AG04449 (cell line): ENCODE data around the gene TWNK.

ENCODE experiments used
- CTCF ChIA-PET: fragments of 350-600 bp; formaldehyde crosslinking; extraction: SDS; loops from one replicate; lab custom pipeline; 2021; ENCODE audit warnings: antibody characterized with exemption; lab: Yijun Ruan, JAX
- POLR2A ChIA-PET: fragments of 400-600, 350-600 bp; formaldehyde crosslinking; extraction: SDS; loops from one replicate; lab custom pipeline; 2020; ENCODE audit warnings: antibody characterized with exemption, inconsistent platforms; lab: Yijun Ruan, JAX
- DNase-seq: peaks from one replicate; pipeline ENCODE4 v3.0.0-alpha.2; 2010; ENCODE audit warnings: low read depth, low spot score
- H3K4me3 ChIP-seq: 2 replicates; pipeline ENCODE4 v1.5.1; 2011; ENCODE audit warnings: low read depth, mild to moderate bottlenecking, control low read depth, low read length
- TF ChIP-seq, protein P1 (sequence below): IDR thresholded peaks from one replicate; pipeline ENCODE4 v1.5.1; 2011; ENCODE audit warnings: mild to moderate bottlenecking, moderate library complexity, low read length, control low read depth, inconsistent platforms; ENCODE audit not compliant: insufficient read depth; ENCODE audit errors: missing control alignments

Gene TWNK

DNA sequence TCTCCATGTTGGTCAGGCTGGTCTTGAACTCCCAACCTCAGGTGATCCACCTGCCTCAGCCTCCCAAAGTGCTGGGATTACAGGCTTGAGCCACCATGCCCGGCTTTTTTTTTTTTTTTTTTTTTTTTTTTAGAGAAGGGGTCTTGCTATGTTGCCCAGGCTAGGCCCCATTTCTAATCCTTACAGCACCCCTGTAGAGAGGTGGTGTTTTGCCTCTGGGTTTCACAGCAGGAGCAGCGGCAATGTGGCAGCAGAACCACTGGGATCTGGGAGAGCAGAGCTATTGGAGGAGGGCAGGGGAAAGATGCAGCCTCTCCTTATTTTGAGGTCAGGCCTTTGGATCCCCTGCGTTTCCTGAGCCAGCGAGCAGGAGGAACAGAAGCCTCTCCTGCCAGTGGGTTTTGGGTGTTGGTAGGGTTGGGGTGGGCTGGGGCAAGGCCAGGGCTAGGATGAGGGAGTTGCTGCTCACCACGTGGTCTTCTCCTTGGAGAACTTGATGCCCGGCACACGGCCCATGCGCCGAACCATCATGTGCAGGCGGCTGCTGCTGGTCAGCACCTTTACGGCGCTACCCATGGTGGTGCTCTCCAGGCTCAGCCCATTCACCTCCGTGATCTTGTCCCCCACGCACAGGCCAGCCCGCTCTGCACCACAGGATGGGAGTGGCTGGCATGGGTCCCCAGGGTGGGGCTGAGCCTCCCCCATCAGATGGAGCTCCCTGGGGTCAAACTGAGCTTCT is 35.8 kb downstream of the TWNK start:
- DNase-seq = no peak
- TF ChIP-seq, protein P1, sequence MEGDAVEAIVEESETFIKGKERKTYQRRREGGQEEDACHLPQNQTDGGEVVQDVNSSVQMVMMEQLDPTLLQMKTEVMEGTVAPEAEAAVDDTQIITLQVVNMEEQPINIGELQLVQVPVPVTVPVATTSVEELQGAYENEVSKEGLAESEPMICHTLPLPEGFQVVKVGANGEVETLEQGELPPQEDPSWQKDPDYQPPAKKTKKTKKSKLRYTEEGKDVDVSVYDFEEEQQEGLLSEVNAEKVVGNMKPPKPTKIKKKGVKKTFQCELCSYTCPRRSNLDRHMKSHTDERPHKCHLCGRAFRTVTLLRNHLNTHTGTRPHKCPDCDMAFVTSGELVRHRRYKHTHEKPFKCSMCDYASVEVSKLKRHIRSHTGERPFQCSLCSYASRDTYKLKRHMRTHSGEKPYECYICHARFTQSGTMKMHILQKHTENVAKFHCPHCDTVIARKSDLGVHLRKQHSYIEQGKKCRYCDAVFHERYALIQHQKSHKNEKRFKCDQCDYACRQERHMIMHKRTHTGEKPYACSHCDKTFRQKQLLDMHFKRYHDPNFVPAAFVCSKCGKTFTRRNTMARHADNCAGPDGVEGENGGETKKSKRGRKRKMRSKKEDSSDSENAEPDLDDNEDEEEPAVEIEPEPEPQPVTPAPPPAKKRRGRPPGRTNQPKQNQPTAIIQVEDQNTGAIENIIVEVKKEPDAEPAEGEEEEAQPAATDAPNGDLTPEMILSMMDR = no peak
- POLR2A ChIA-PET = no interaction called here
- CTCF ChIA-PET = interaction anchor here (0.6 to 35.4 kb wide), 6 partner anchors 9 to 654 kb away, joined by 3 to 1481 read pairs (median 4); partner anchors contain the start of gene KAZALD1
- H3K4me3 ChIP-seq = no peak overlapping the region

DNA sequence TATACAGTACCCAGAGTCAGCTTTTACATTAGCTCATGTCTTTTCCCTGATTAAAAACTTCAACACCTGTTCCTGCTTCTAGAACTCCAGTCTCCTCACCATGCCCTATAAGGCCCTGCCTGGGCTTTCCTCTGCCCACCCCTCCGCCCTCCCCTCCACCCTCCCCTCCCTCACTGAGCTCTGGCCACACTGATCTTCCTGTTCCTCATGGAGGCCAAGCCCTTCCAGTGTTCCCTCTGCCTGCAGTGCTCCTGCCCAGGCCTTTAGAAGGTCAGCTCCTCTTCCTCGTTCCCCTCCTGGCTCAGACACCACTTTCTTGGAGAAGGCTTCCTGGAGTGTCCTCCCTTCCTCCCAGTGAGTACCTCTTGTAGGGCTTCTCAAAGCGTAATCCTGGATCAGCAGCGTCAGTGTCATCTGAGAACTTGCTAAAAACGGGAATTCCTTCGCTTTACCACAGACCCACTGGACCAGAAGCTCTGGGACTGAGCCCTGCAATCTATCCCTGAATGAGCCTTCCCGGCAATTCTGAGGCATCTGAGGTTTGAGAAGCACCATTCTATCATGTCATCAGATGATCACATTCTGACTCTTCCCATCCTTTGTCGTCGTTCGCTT is 39.9 kb downstream of the TWNK start:
- no peak for DNase-seq
- H3K4me3 ChIP-seq = no peak overlapping the region
- ChIA-PET CTCF (interaction anchor here (1.3 to 35.4 kb wide), 5 partner anchors 10 to 33 kb away, joined by 5 to 1481 read pairs (median 242); partner anchors contain the start of genes KAZALD1, LZTS2, MRPL43 and TWNK), POLR2A (no interaction called here)
- TF ChIP-seq, protein P1 = no peak

DNA sequence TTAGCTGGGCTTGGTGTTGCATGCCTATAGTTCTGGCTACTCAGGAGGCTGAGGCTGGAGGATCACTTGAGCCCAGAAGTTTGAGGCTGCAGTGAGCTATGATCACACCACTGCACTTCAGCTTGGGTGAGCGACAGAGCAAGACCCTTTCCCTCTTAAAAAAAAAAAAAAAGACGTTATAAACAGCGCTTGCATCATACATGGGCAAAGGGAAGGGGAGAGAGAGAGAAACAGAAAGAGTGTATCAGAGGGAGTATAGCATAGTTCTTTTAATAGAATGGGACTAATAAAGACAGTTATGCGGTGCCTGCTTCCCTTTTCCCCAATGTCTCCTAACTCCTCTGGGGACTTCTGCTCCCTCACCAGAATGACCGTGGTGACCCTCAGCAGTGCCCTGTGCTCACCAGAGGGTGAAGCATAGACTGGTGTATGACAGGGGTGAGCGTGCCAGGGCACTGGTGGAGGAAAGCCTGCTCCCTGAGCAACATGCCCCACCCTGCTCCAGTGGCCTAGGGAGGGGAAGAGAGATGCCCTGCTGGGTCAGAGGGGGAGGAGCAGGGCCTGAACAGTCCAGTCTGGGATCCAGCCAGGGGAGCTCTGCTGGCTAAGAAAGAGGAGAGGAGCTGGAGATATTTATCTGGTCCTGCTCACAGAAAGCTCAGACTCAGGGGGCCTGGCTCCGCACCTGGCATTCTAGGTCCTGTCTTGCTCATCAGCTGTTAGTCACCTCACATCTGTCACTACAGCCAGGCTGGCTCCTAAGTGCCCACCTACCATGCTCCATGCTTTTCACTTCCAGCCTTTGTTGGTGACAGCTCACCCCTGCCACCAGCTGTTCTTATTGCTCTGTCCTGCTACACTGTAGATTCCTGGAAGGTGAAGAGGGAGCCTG is 41.3 kb downstream of the TWNK start:
- no peak overlapping the region for H3K4me3 ChIP-seq
- DNase-seq = no peak
- POLR2A ChIA-PET = interaction anchor here (0.9 kb wide), 1 partner anchor 27 kb away, joined by 3 read pairs; no protein-coding TSS in a partner anchor
- TF ChIP-seq, protein P1 = no peak
- CTCF ChIA-PET = interaction anchor here (1.3 to 35.4 kb wide), 5 partner anchors 12 to 34 kb away, joined by 5 to 1481 read pairs (median 242); partner anchors contain the start of genes KAZALD1, LZTS2, MRPL43 and TWNK

DNA sequence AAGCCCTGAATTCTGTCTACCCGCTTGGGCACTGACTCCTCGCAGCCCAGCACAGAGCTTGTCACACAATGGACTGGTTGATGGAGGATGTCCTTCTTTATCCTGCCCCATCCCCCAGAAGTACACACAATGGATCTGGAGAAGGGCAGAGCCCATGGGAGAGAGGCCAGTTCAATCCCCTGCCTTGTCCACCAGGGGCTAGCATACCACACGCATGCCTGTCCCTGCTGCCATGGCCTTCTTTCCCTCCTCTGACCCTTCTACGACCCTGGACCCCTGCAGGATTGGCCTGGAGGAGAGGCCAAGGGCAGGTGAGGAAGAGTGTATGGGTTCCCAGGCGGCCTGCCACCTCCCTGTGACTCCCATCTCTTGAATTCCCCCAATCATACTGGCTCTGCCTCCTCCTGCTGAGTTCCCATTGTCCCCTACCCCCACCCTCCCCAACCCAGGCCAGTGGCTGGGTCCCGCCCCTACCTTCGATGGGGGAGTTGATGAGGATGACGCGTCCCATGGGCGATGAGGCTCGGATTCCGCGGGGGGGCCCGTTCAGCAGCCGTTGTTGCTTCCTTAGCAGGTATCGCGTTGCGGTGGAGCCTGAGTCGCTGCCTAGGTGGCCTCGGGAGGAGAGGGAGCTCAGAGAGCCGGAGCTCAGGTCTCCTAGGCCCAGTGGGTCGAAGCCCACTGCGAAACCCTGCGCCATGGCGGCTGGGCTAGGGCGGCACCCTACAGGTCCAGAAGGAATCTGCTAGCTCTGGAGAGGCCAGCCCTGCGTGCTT is 42.4 kb downstream of the TWNK start:
- CTCF ChIA-PET = interaction anchor here (4.7 to 35.4 kb wide), 4 partner anchors 13 to 36 kb away, joined by 20 to 1481 read pairs (median 288); partner anchors contain the start of genes KAZALD1, LZTS2, MRPL43 and TWNK
- DNase-seq = no peak
- TF ChIP-seq, protein P1 = no peak

DNA sequence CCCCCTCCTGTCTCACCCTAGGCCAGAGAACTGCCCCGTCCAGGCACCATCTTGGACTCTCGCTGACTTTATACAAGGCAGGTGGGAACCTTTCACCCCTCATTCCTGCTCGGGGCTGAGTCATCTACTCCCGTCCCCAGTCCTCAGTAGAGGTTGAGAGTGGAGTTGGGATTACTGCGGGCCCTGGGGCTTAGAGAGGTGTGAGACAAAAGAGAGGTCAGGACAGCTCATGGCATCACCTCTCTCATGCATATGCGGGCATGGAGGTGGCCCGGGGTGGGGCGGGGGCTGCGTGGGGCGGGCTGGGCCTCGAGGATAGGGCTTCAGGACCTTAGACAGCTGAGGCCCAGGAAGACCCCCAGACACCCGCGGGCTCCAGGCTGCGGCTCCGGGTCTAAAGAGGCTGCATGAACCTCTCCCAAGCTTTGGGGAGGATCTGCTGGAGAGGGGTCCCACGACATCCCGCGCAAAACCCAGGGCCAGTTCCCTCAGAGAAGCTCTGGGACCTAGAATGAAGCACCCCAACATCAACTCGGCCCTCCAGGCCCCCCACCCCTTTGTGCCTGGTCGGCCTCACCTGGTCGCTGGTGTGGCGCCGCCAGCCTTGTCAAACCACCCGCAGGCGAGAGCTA is 43.3 kb downstream of the TWNK start:
- no peak for DNase-seq
- H3K4me3 ChIP-seq = peak overlapping the region; percentile 86
- CTCF ChIA-PET = interaction anchor here (1.3 to 35.4 kb wide), 5 partner anchors 14 to 36 kb away, joined by 3 to 1481 read pairs (median 242); partner anchors contain the start of genes KAZALD1, LZTS2, MRPL43 and TWNK
- POLR2A ChIA-PET = interaction anchor here (0.6 to 2.3 kb wide), 3 partner anchors 12 to 665 kb away, joined by 3 to 18 read pairs (median 3); partner anchors contain the start of gene LZTS2
- TF ChIP-seq, protein P1 = no peak

More for the DNA sequence above, 42.4 kb downstream of the TWNK start:
- no peak overlapping the region for H3K4me3 ChIP-seq
- POLR2A ChIA-PET = interaction anchor here (0.6 to 1.3 kb wide), 2 partner anchors 31 to 664 kb away, joined by 3 read pairs; partner anchors contain the start of gene LZTS2
